Neural crest cell (in vitro differentiated cells): ENCODE measurements around the gene ZFAND2A. TPM values are rescaled to one million over a fixed set of nuclear protein-coding genes. Genes with fewer than 3 reads are reported as not detected.
A peak's percentile ranks its signal among the peaks of the same experiment; 100 is the strongest.
"Not testable (repeated sequence)": the region's sequence is repeated elsewhere in the genome, so short reads cannot be mapped to it uniquely, and the experiment has no call there.

Experiments used
- DNase-seq: peaks from one replicate; pipeline ENCODE4 v3.0.0; 2021; ENCODE audit warnings: low read depth, mixed read lengths, low spot score
- H3K27ac Mint-ChIP-seq: one replicate; pipeline ENCODE4 v1.8.0; 2021; ENCODE audit warnings: mild to moderate bottlenecking, mixed read lengths; ENCODE audit not compliant: unreplicated experiment
- H3K27me3 Mint-ChIP-seq: 2 replicates; pipeline ENCODE4 v1.8.0; 2021; ENCODE audit warnings: low read depth, mild to moderate bottlenecking, mixed read lengths
- H3K36me3 Mint-ChIP-seq: 2 replicates; pipeline ENCODE4 v1.8.0; 2021; ENCODE audit warnings: low read depth, mild to moderate bottlenecking, mixed read lengths
- H3K4me1 Mint-ChIP-seq: 2 replicates; pipeline ENCODE4 v1.8.0; 2021; ENCODE audit warnings: mixed read lengths
- H3K4me3 Mint-ChIP-seq: one replicate; pipeline ENCODE4 v1.8.0; 2021; ENCODE audit warnings: mild to moderate bottlenecking, mixed read lengths
- H3K9me3 Mint-ChIP-seq: 2 replicates; pipeline ENCODE4 v1.8.0; 2021; ENCODE audit warnings: mixed read lengths
- total RNA-seq: library from RNA; stranded (reverse); gene quantifications from 2 replicates; pipeline ENCODE4 v1.2.1, GENCODE V29; 2021
- TF ChIP-seq, protein P1 (sequence below): fragments of 200-600 bp; sonication (generic); conservative IDR thresholded peaks from 2 replicates; pipeline ENCODE4 v1.5.0; 2021; ENCODE audit warnings: antibody characterized with exemption, mild to moderate bottlenecking

The ZFAND2A gene
- total RNA-seq, 1 donor from 2014 or later, result 13.6 TPM

DNA sequence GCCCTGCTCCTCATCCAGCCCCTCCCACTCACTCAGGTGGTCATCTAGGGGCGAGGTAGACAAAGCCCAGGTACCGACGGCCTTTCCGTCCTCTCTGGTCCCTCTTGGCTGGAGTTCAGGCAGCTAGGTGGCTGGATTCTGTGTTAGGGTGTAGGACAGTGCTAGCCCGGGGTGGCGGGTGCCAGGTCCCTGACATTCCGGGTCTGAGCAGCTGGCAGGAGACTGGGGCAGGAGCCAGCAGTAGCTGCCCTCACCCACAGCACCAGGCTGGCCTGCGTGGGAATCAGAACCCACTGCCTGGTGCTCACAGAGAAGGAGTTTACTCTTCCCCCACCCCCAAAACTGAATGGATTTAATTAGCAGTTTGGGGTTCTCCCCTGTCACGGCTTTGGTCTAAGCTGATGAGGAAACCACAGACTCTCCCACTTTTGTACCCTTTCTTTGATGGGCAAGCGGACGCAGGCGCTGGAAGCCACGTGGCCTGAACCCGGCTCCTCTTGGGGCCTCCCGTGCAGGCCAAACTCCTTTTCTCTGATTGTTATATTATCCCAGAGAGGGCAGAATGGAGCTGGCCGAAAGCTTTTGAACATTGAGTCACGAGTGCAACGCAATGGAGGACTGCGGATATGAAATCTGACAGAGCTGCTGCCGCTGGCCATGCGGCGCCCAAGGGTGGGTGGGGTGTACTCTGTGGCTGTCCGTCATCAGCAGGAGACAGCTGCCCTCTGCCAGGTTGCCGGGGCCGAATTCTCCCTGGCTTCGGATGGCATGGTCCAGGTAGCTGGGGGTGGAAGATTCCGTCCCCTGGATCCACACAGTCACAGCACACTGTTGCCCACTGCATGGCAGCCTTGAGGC, 12.9 kb upstream of the ZFAND2A start:
- Mint-ChIP-seq H3K27me3 (peaks cover under 1% of the 10 kb centered on the region), H3K27ac (no peak overlapping the region), H3K36me3 (no peaks in the 10 kb centered on the region), H3K4me1 (peaks cover 14% of the 10 kb centered on the region), H3K9me3 (peaks cover 1% of the 10 kb centered on the region), H3K4me3 (no peak overlapping the region)
- TF ChIP-seq, protein P1, sequence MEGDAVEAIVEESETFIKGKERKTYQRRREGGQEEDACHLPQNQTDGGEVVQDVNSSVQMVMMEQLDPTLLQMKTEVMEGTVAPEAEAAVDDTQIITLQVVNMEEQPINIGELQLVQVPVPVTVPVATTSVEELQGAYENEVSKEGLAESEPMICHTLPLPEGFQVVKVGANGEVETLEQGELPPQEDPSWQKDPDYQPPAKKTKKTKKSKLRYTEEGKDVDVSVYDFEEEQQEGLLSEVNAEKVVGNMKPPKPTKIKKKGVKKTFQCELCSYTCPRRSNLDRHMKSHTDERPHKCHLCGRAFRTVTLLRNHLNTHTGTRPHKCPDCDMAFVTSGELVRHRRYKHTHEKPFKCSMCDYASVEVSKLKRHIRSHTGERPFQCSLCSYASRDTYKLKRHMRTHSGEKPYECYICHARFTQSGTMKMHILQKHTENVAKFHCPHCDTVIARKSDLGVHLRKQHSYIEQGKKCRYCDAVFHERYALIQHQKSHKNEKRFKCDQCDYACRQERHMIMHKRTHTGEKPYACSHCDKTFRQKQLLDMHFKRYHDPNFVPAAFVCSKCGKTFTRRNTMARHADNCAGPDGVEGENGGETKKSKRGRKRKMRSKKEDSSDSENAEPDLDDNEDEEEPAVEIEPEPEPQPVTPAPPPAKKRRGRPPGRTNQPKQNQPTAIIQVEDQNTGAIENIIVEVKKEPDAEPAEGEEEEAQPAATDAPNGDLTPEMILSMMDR, result no peak
- DNase-seq, result no peak

DNA sequence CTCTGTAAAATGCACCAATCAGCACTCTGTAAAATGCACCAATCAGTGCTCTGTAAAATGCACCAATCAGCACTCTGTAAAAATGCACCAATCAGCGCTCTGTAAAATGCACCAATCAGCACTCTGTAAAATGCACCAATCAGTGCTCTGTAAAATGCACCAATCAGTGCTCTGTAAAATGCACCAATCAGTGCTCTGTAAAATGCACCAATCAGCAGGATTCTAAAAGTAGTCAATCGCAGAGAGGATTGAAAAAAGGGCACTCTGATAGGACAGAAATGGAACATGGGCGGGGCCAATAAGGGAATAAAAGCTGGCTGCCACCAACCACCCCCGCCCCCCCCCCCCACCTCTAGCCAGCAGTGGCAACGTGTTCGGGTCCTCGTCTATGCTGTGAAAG, 11.5 kb upstream of the ZFAND2A start:
- not testable (repeated sequence) for H3K27me3 Mint-ChIP-seq, H3K36me3 Mint-ChIP-seq

GRCh38 chr7:1170741-1171501, 10.9 kb upstream of the ZFAND2A start:
- Mint-ChIP-seq H3K4me1 (peaks cover 2% of the 10 kb centered on the region), H3K27ac (no peak overlapping the region), H3K4me3 (no peak overlapping the region), H3K27me3 (no peaks in the 10 kb centered on the region), H3K36me3 (no peaks in the 10 kb centered on the region), H3K9me3 (no peaks in the 10 kb centered on the region)
- TF ChIP-seq, protein P1, result no peak
- no peak for DNase-seq

More for the DNA sequence above, 11.5 kb upstream of the ZFAND2A start:
- not testable (repeated sequence) for H3K27ac Mint-ChIP-seq, H3K4me3 Mint-ChIP-seq, H3K9me3 Mint-ChIP-seq, H3K4me1 Mint-ChIP-seq, DNase-seq

- TF ChIP-seq, protein P1, result peak; percentile 58
- DNase-seq, result peak; percentile 46
- Mint-ChIP-seq H3K4me1 (no peaks in the 10 kb centered on the region), H3K4me3 (no peak overlapping the region), H3K27ac (no peak overlapping the region), H3K27me3 (no peaks in the 10 kb centered on the region), H3K9me3 (no peaks in the 10 kb centered on the region), H3K36me3 (no peaks in the 10 kb centered on the region)
These were observed 9.7 kb upstream of the ZFAND2A start for GRCh38 chr7:1169409-1170368.

GRCh38 chr7:1168422-1168821, 8.4 kb upstream of the ZFAND2A start:
- DNase-seq, result no peak
- no peaks in the 10 kb centered on the region for H3K36me3 Mint-ChIP-seq
- H3K4me3 Mint-ChIP-seq, result no peak overlapping the region
- no peaks in the 10 kb centered on the region for H3K4me1 Mint-ChIP-seq
- H3K27me3 Mint-ChIP-seq, result no peaks in the 10 kb centered on the region
- TF ChIP-seq, protein P1, result no peak
- no peak overlapping the region for H3K27ac Mint-ChIP-seq
- no peaks in the 10 kb centered on the region for H3K9me3 Mint-ChIP-seq
